ENCODE measurements around the gene SORCS3.

- no peak for TF ChIP-seq EZH2 (IDR thresholded peaks at IDR 0.05; ENCODE audit: borderline replicate concordance, insufficient read depth, low read length, poor library complexity, severe bottlenecking)
- TF ChIP-seq POLR2AphosphoS5 (IDR thresholded peaks at IDR 0.05) = peak; percentile 81
- TF ChIP-seq CTCF (IDR thresholded peaks at IDR 0.05; ENCODE audit: poor library complexity, severe bottlenecking) = no peak
- no peak for TF ChIP-seq REST (IDR thresholded peaks at IDR 0.05; ENCODE audit: borderline replicate concordance)
- TF ChIP-seq RAD21 (conservative IDR thresholded peaks at IDR 0.05) = no peak
- peak; percentile 38 for TF ChIP-seq EP300 (conservative IDR thresholded peaks at IDR 0.05; ENCODE audit: poor library complexity, severe bottlenecking)
- TF ChIP-seq TAF1 (IDR thresholded peaks at IDR 0.05; ENCODE audit: low read depth) = no peak
Measured at GRCh38 chr10:105291571-105291970, 650.5 kb downstream of the SORCS3 start.
